ENCODE measurements around the gene ACTL6B. TPM values are rescaled to one million over a fixed set of nuclear protein-coding genes. Genes with fewer than 3 reads are reported as not detected.
"Not testable (repeated sequence)": the region's sequence is repeated elsewhere in the genome, so short reads cannot be mapped to it uniquely, and the experiment has no call there.

ACTL6B gene
- total RNA-seq, 1 donor from 2014 or later = not detected

GRCh38 chr7:100668069-100668449, 11.8 kb upstream of the ACTL6B start:
- no peak overlapping the region for H3K4me3 ChIP-seq
- H3K36me3 ChIP-seq = no peaks in the 10 kb centered on the region
- no peak overlapping the region for H3K27ac ChIP-seq
- TF ChIP-seq CTCF (IDR thresholded peaks at IDR 0.05) = no peak
- DNase-seq (no peak), ATAC-seq (no peak)
- intact Hi-C loops (cut with DNase I) = no loop called here
- H3K27me3 ChIP-seq = no peaks in the 10 kb centered on the region
- H3K4me1 ChIP-seq = peaks cover 4% of the 10 kb centered on the region
- H3K9me3 ChIP-seq = no peaks in the 10 kb centered on the region

- intact Hi-C loops (cut with DNase I) = no loop called here
- no peak for TF ChIP-seq CTCF (IDR thresholded peaks at IDR 0.05)
- DNase-seq (no peak), ATAC-seq (no peak)
- H3K4me3 ChIP-seq = no peak overlapping the region
- no peaks in the 10 kb centered on the region for H3K4me1 ChIP-seq
- no peaks in the 10 kb centered on the region for H3K36me3 ChIP-seq
- H3K9me3 ChIP-seq = no peaks in the 10 kb centered on the region
- H3K27ac ChIP-seq = no peak overlapping the region
- H3K27me3 ChIP-seq = no peaks in the 10 kb centered on the region
These were observed 11.3 kb upstream of the ACTL6B start for GRCh38 chr7:100667331-100668068.

- H3K27me3 ChIP-seq = no peaks in the 10 kb centered on the region
- no peak overlapping the region for H3K4me3 ChIP-seq
- no peak for TF ChIP-seq CTCF (IDR thresholded peaks at IDR 0.05)
- intact Hi-C loops (cut with DNase I) = no loop called here
- no peak for ATAC-seq
- no peaks in the 10 kb centered on the region for H3K36me3 ChIP-seq
- no peak for DNase-seq
- H3K27ac ChIP-seq = no peak overlapping the region
- no peaks in the 10 kb centered on the region for H3K4me1 ChIP-seq
- H3K9me3 ChIP-seq = no peaks in the 10 kb centered on the region
These were observed 9.0 kb upstream of the ACTL6B start for GRCh38 chr7:100665168-100665726.

- DNase-seq; ATAC-seq; H3K4me1 ChIP-seq; intact Hi-C loops (cut with DNase I); H3K27ac ChIP-seq; H3K9me3 ChIP-seq; H3K4me3 ChIP-seq; H3K36me3 ChIP-seq: not testable (repeated sequence)
- H3K27me3 ChIP-seq = peaks cover 13% of the 10 kb centered on the region
These were observed 6.0 kb upstream of the ACTL6B start for GRCh38 chr7:100662194-100662776.

GRCh38 chr7:100654908-100655831, 1.1 kb downstream of the ACTL6B start:
- H3K27ac ChIP-seq = no peak overlapping the region
- DNase-seq = no peak
- no peak overlapping the region for H3K4me3 ChIP-seq
- no peaks in the 10 kb centered on the region for H3K36me3 ChIP-seq
- H3K9me3 ChIP-seq = no peaks in the 10 kb centered on the region
- intact Hi-C loops (cut with DNase I) = no loop called here
- TF ChIP-seq CTCF (IDR thresholded peaks at IDR 0.05) = no peak
- H3K27me3 ChIP-seq = peaks cover 48% of the 10 kb centered on the region
- ATAC-seq = no peak
- no peaks in the 10 kb centered on the region for H3K4me1 ChIP-seq

Measured in upper lobe of right lung (tissue), 1 donor.